ENCODE data around the gene WDFY2.

- TF ChIP-seq, protein P1, sequence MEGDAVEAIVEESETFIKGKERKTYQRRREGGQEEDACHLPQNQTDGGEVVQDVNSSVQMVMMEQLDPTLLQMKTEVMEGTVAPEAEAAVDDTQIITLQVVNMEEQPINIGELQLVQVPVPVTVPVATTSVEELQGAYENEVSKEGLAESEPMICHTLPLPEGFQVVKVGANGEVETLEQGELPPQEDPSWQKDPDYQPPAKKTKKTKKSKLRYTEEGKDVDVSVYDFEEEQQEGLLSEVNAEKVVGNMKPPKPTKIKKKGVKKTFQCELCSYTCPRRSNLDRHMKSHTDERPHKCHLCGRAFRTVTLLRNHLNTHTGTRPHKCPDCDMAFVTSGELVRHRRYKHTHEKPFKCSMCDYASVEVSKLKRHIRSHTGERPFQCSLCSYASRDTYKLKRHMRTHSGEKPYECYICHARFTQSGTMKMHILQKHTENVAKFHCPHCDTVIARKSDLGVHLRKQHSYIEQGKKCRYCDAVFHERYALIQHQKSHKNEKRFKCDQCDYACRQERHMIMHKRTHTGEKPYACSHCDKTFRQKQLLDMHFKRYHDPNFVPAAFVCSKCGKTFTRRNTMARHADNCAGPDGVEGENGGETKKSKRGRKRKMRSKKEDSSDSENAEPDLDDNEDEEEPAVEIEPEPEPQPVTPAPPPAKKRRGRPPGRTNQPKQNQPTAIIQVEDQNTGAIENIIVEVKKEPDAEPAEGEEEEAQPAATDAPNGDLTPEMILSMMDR (IDR thresholded peaks at IDR 0.05; ENCODE audit: borderline replicate concordance, extremely low read depth, low read length, poor library complexity, severe bottlenecking): no peak
- TF ChIP-seq EZH2 (IDR thresholded peaks at IDR 0.05; ENCODE audit: borderline replicate concordance, low read depth, low read length, severe bottlenecking): no peak
Observed at GRCh38 chr13:51619614-51620013, 35.4 kb downstream of the WDFY2 start.
